Gastroesophageal sphincter (tissue), 3 donors: ENCODE data around the gene QPCT.
A peak's percentile ranks its signal among the peaks of the same experiment; 100 is the strongest.

ENCODE experiments used
- CTCF ChIP-seq, 4 experiments: fragments of 200-600 bp in 2 of 4; fragments of 450-650 bp in 2 of 4; sonication (generic) in 1 of 4; IDR thresholded peaks; one replicate each; pipeline ENCODE4 v1.5.1; 2017 to 2019; ENCODE audit warnings: antibody characterized with exemption in 4 of 4, mild to moderate bottlenecking in 2 of 4, moderate library complexity in 2 of 4
- POLR2A ChIP-seq, 2 donors: fragments of 450-650 bp; IDR thresholded peaks; one replicate each; pipeline ENCODE4 v1.6.1; 2017; ENCODE audit warnings: antibody characterized with exemption in 2 of 2, mild to moderate bottlenecking in 2 of 2, moderate library complexity in 1 of 2
- POLR2AphosphoS5 ChIP-seq: sonication (generic); formaldehyde crosslinking; IDR thresholded peaks from one replicate; pipeline ENCODE4 v1.6.1; 2017; ENCODE audit warnings: antibody characterized with exemption

- TF ChIP-seq CTCF (IDR thresholded peaks at IDR 0.05), result no peak
- no peak for TF ChIP-seq POLR2A (IDR thresholded peaks at IDR 0.05)
- TF ChIP-seq POLR2AphosphoS5, result peak; percentile 22
Observed at GRCh38 chr2:37318401-37318800, 26.0 kb upstream of the QPCT start.
